Ascending aorta (tissue), 2 donors: ENCODE measurements around the gene NUP93. TPM values are rescaled to one million over a fixed set of nuclear protein-coding genes. Genes with fewer than 3 reads are reported as not detected.

Experiments
- DNase-seq, 2 donors: peaks; one replicate each; pipeline ENCODE4 v3.0.0-alpha.2; 2019; ENCODE audit warnings: low spot score in 2 of 2
- H3K27ac ChIP-seq, 2 donors: fragments of 200-600 bp; sonication (generic); one replicate each; pipeline ENCODE4 v1.5.1; 2016 to 2017; ENCODE audit warnings: mild to moderate bottlenecking in 1 of 2
- H3K27me3 ChIP-seq: fragments of 200-600 bp; sonication (generic); one replicate; pipeline ENCODE4 v1.5.1; 2017
- H3K36me3 ChIP-seq, 2 donors: fragments of 200-600 bp; sonication (generic); one replicate each; pipeline ENCODE4 v1.5.1; 2016
- H3K4me1 ChIP-seq, 2 donors: fragments of 200-600 bp; sonication (generic); one replicate each; pipeline ENCODE4 v1.5.1; 2016 to 2017; ENCODE audit warnings: mild to moderate bottlenecking in 1 of 2
- H3K4me3 ChIP-seq, 2 donors: fragments of 200-600 bp; sonication (generic); one replicate each; pipeline ENCODE4 v1.5.1; 2016 to 2017; ENCODE audit warnings: mild to moderate bottlenecking in 1 of 2
- H3K9me3 ChIP-seq, 2 donors: fragments of 200-600 bp; sonication (generic); one replicate each; pipeline ENCODE4 v1.5.1; 2016
- CTCF ChIP-seq, 3 experiments: fragments of 200-600 bp in 2 of 3; fragments of 450-650 bp in 1 of 3; sonication (generic) in 2 of 3; IDR thresholded peaks; one replicate each; pipeline ENCODE4 v1.5.1; 2016 to 2019; ENCODE audit warnings: antibody characterized with exemption in 3 of 3, mild to moderate bottlenecking in 1 of 3, moderate library complexity in 1 of 3
- intact Hi-C: fragments of 100-400 bp; cut with DNase I; formaldehyde crosslinking; loops from one replicate; pipeline ENCODE4 v1.15.1; 2023
- total RNA-seq: library from RNA; depleted of rRNA; stranded (reverse); fragments of >200 nt; gene quantifications from one replicate; pipeline ENCODE4 v1.1.0, GENCODE V29; 2016

Gene NUP93
- total RNA-seq, 1 donor from 2014 or later = 419 TPM

DNA sequence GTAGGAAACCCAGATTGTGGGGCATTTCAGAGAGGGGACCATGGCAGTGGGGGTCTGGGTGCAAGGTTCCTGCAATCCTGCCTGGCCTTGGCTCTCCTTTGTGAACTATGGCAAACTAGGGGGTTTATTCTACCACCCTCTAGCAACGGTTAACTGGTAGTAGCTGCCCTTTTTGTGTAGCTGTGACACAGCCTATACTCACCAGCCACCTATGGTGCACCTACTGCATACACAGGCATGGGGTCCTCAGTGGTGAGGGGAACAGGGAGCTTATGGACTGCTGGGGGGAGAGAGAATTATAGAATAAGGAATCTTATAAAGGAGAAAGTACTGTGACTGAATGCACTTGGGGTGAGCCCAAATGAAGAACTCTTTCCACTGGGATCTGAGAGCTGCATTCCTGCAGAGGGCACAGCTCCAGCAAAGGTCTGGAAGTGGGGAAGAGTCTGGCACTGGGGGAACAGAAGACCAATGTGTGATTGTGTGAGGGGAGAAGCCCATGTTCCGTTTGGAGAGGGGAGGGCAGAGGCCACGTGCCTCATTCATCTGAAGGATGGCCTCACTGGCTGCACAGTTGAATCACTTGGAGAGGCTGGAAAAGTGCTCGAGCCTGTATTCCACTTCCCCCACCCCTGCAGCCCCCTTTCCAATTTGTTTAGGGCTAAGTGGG, 45.5 kb upstream of the NUP93 start:
- no peak for DNase-seq
- Histone ChIP-seq H3K4me1 (peaks cover 0 to 26% of the 10 kb centered on the region in 2 donors), H3K27me3 (no peaks in the 10 kb centered on the region), H3K27ac (peak overlapping the region; percentile 83 to 88), H3K36me3 (peaks cover 0 to 11% of the 10 kb centered on the region in 2 donors), H3K4me3 (peak overlapping the region; percentile 71 to 85), H3K9me3 (no peaks in the 10 kb centered on the region)
- no peak for TF ChIP-seq CTCF (IDR thresholded peaks at IDR 0.05)
- intact Hi-C loops = no loop called here

GRCh38 chr16:56684926-56685590, 44.9 kb upstream of the NUP93 start:
- DNase-seq = peak in 1 of 2 donors; percentile 81
- peaks cover 0 to 11% of the 10 kb centered on the region in 2 donors for H3K36me3 ChIP-seq
- H3K4me1 ChIP-seq = peaks cover 0 to 26% of the 10 kb centered on the region in 2 donors
- H3K4me3 ChIP-seq = peak overlapping the region; percentile 71 to 85
- no peaks in the 10 kb centered on the region for H3K27me3 ChIP-seq
- intact Hi-C loops = no loop called here
- peak overlapping the region; percentile 83 to 88 for H3K27ac ChIP-seq
- no peaks in the 10 kb centered on the region for H3K9me3 ChIP-seq
- TF ChIP-seq CTCF (IDR thresholded peaks at IDR 0.05) = no peak

DNA sequence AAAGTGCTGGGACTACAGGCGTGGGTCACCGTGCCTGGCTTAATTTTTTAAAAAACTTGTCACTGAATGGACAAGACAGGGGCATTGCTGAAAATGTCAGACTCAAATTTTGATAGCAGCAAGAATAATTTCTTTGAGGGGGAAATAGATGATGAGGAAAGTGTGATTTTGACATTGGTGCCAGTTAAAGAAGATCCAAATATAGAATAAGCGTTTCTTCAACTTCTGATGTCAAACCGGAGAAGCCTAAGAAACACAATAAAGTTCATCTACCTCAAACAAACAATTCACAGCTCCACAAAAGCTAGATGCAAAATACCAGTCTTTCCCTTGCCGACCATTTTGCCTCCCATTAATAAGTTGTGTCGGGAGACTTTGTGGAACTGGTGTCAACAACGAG, 43.2 kb upstream of the NUP93 start:
- intact Hi-C loops = no loop called here
- no peaks in the 10 kb centered on the region for H3K9me3 ChIP-seq
- no peaks in the 10 kb centered on the region for H3K27me3 ChIP-seq
- no peak overlapping the region for H3K4me3 ChIP-seq
- no peak for TF ChIP-seq CTCF (IDR thresholded peaks at IDR 0.05)
- no peak for DNase-seq
- no peak overlapping the region for H3K27ac ChIP-seq
- H3K4me1 ChIP-seq = peaks cover 0 to 21% of the 10 kb centered on the region in 2 donors
- peaks cover 0 to 11% of the 10 kb centered on the region in 2 donors for H3K36me3 ChIP-seq

- intact Hi-C loops = no loop called here
These were observed 41.2 kb upstream of the NUP93 start for GRCh38 chr16:56688762-56689161.

DNA sequence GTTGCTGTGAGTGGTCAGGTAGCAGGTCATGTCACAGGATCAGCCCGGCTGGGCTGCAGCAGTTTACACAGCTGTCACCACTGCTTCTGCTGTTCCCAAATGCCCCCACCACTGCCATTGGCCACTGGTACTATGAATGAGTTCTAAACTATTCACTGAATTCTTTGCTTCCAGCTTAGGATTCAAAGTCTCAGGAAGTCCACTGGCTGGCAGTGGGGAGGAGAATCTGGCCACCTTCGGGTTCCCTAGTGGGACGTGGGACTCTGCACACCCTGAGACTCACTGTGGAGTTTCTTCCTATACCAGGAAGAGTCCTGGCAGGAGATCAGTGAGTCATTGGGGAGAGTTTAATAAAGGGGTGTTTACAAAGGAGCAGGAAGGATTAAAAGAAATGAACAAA, 40.8 kb upstream of the NUP93 start:
- Histone ChIP-seq H3K4me3 (no peak overlapping the region), H3K4me1 (peaks cover 0 to 14% of the 10 kb centered on the region in 2 donors), H3K36me3 (peaks cover 0 to 6% of the 10 kb centered on the region in 2 donors), H3K9me3 (no peaks in the 10 kb centered on the region), H3K27ac (no peak overlapping the region), H3K27me3 (no peaks in the 10 kb centered on the region)
- intact Hi-C loops = no loop called here
- no peak for TF ChIP-seq CTCF (IDR thresholded peaks at IDR 0.05)
- DNase-seq = no peak

More at GRCh38 chr16:56688762-56689161, 41.2 kb upstream of the NUP93 start:
- Histone ChIP-seq H3K27me3 (no peaks in the 10 kb centered on the region), H3K9me3 (no peaks in the 10 kb centered on the region), H3K4me3 (no peak overlapping the region), H3K27ac (no peak overlapping the region), H3K4me1 (peaks cover 0 to 16% of the 10 kb centered on the region in 2 donors), H3K36me3 (peaks cover 0 to 10% of the 10 kb centered on the region in 2 donors)
- no peak for DNase-seq
- TF ChIP-seq CTCF (IDR thresholded peaks at IDR 0.05) = no peak
